ENCODE data around the gene EEIG1. TPM values are rescaled to one million over a fixed set of nuclear protein-coding genes. Genes with fewer than 3 reads are reported as not detected.
A peak's percentile ranks its signal among the peaks of the same experiment; 100 is the strongest.

EEIG1 gene
- total and polyA plus RNA-seq, 9 of the 15 experiments (the other 6 are each of a cell fraction or from before 2014, with no cell fraction given), result 0.17 to 16.7 (median 3.6) TPM

DNA sequence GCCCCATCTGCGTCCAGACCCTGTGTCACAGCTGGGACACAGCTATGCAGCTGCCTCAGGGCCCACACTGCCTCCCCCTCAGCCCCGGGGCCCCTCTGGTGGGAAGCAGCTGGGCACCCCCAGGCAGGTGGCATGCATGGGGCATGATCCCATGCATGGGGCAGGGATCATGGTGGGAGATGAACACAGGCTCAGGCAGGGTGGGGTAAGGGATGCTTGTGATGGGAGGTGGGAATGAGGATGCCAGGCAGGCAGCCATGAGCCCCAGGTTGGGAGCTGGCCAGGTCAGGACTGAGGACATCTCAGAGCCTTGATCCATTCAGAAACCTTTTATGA lies 19.7 kb downstream of the EEIG1 start:
- ATAC-seq (no peak), FAIRE-seq (no peak), DNase-seq (ENCODE audit: extremely low read depth in 1 of 4, low spot score in 3 of 4) (no peak)
- Histone ChIP-seq H3K36me3 (ENCODE audit: control insufficient read depth, insufficient read depth, low read length) (no peaks in the 10 kb centered on the region), H3K4me1 (replicated peaks in 1 of 2; ENCODE audit: control insufficient read depth in 2 of 2, insufficient read depth in 2 of 2, low read length in 2 of 2) (peaks cover 23 to 47% of the 10 kb centered on the region in 2 experiments), H3K9me3 (replicated peaks; ENCODE audit: control insufficient read depth, insufficient read depth, low read depth, low read length) (no peaks in the 10 kb centered on the region), H3K4me3 (no peak overlapping the region), H3K79me2 (ENCODE audit: control insufficient read depth, insufficient read depth, low read length) (peaks cover 63% of the 10 kb centered on the region), H3K9me1 (ENCODE audit: control insufficient read depth, insufficient read depth, low read length) (no peaks in the 10 kb centered on the region), H3K27me3 (ENCODE audit: control insufficient read depth in 2 of 2, insufficient read depth in 2 of 2, low read length in 2 of 2) (no peaks in the 10 kb centered on the region), H3K9ac (ENCODE audit: insufficient read depth in 1 of 2, low read depth in 2 of 2, low read length in 2 of 2) (peak overlapping the region in 1 of 2 experiments; percentile 82; a peak in 3 of 4 replicates), H3K4me2 (ENCODE audit: insufficient read depth, low read length) (no peak overlapping the region), H4K20me1 (replicated peaks; ENCODE audit: control insufficient read depth, insufficient read depth, low read length) (peaks cover 4% of the 10 kb centered on the region; the same call in 1 of the 2 replicates), H2AFZ (ENCODE audit: low read depth, low read length) (no peak overlapping the region), H3K27ac (ENCODE audit: extremely low read depth, low read depth, low read length) (no peak overlapping the region)
- intact Hi-C loops (cut with micrococcal nuclease), result no loop called here
- in situ Hi-C loops (cut with MboI), result loop anchor here (10.0 kb wide), 1 partner anchor 74 kb away; no protein-coding TSS in a partner anchor
- ChIA-PET POLR2A (interaction anchor here (0.6 to 1.6 kb wide), 5 partner anchors 9 to 109 kb away, joined by 3 to 6 read pairs (median 3); partner anchors contain the start of gene EEIG1), CTCF (ENCODE audit: low intra/inter-chr PET ratio) (no interaction called here)
- BruUV-seq (replicated peaks), result no TSS peak
- 96% methylated on average over 2 of the region's 2 CpGs for WGBS (ENCODE audit: insufficient coverage, low coverage, missing lambda C conversion rate)
- TF ChIP-seq ATF7 (IDR thresholded peaks at IDR 0.05) (no peak), ZC3H4 (CRISPR knock-in tag; IDR thresholded peaks at IDR 0.05; ENCODE audit: borderline replicate concordance) (no peak), ZNF707 (CRISPR knock-in tag; conservative IDR thresholded peaks at IDR 0.05) (no peak)

DNA sequence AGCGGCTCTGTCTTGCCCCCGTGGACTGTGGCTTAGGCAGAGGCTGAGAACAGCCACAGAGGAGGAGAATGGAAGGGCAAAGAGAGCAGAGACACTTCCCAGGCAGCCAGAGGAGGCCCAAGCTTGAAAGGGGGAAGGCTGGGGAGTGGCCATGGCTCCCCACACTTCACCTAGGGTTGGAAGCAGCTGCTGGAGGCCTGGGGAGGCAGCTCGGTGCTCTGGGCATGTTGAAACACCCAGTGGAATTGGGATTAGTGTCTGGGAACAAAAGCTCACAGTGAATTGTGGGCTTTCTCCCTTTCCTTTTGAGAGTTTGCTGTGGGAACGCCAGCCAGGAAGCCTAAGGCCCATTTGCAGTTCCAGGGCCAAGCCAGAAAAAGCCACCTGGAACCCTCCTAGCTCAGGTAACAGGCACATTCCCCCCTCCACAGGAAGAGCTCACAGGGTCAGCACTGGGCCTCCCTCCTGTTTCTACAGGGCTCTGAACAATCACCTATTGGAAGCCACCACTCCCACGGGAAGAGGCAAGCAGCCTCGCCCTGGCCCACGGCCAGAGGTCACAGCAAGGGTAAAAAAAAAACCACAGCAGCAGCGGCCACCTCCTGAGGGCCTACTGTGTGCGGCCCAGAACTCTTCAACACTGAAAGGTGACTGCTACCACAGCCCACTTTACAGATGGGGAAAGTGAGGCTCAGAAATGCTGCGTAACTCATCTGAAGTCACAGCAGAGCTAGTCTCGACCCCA lies 20.2 kb downstream of the EEIG1 start:
- ChIA-PET CTCF (ENCODE audit: low intra/inter-chr PET ratio) (no interaction called here), POLR2A (interaction anchor here (0.6 to 1.6 kb wide), 7 partner anchors 8 to 552 kb away, joined by 3 to 6 read pairs (median 3); partner anchors contain the start of gene EEIG1)
- FAIRE-seq, result peak; percentile 55
- peak overlapping the region in 1 of 2 experiments; percentile 82; a peak in 3 of 4 replicates for H3K9ac ChIP-seq (ENCODE audit: insufficient read depth in 1 of 2, low read depth in 2 of 2, low read length in 2 of 2)
- no peaks in the 10 kb centered on the region for H3K9me3 ChIP-seq (replicated peaks; ENCODE audit: control insufficient read depth, insufficient read depth, low read depth, low read length)
- H3K27me3 ChIP-seq (ENCODE audit: control insufficient read depth in 2 of 2, insufficient read depth in 2 of 2, low read length in 2 of 2), result no peaks in the 10 kb centered on the region
- H4K20me1 ChIP-seq (replicated peaks; ENCODE audit: control insufficient read depth, insufficient read depth, low read length), result peaks cover 6% of the 10 kb centered on the region; the same call in 1 of the 2 replicates
- H3K27ac ChIP-seq (ENCODE audit: extremely low read depth, low read depth, low read length), result peak overlapping the region; percentile 23; the same call in 2 of the 3 replicates
- no peak overlapping the region for H3K4me2 ChIP-seq (ENCODE audit: insufficient read depth, low read length)
- H3K79me2 ChIP-seq (ENCODE audit: control insufficient read depth, insufficient read depth, low read length), result peaks cover 62% of the 10 kb centered on the region
- no peaks in the 10 kb centered on the region for H3K9me1 ChIP-seq (ENCODE audit: control insufficient read depth, insufficient read depth, low read length)
- H3K36me3 ChIP-seq (ENCODE audit: control insufficient read depth, insufficient read depth, low read length), result no peaks in the 10 kb centered on the region
- DNase-seq (ENCODE audit: extremely low read depth in 1 of 4, low spot score in 3 of 4), result peak in 1 of 4 experiments; percentile 46
- ATAC-seq, result peak; percentile 25
- BruUV-seq (replicated peaks), result no TSS peak
- WGBS (ENCODE audit: insufficient coverage, low coverage, missing lambda C conversion rate), result 43% methylated on average over 11 of the region's 11 CpGs
- peaks cover 22 to 46% of the 10 kb centered on the region in 2 experiments for H3K4me1 ChIP-seq (replicated peaks in 1 of 2; ENCODE audit: control insufficient read depth in 2 of 2, insufficient read depth in 2 of 2, low read length in 2 of 2)
- intact Hi-C loops (cut with micrococcal nuclease), result no loop called here
- in situ Hi-C loops (cut with MboI), result loop anchor here (10.0 kb wide), 1 partner anchor 74 kb away; no protein-coding TSS in a partner anchor
- H3K4me3 ChIP-seq, result no peak overlapping the region
- H2AFZ ChIP-seq (ENCODE audit: low read depth, low read length), result no peak overlapping the region; the same call in 1 of the 2 replicates
- TF ChIP-seq BCOR (IDR thresholded peaks at IDR 0.05) (peak; percentile 80), SMARCA5 (IDR thresholded peaks at IDR 0.05) (0 out of 2 replicates have a peak, but pooled peaks have one; percentile 53), NFIC (IDR thresholded peaks at IDR 0.05) (peak; percentile 73), ESRRA (IDR thresholded peaks at IDR 0.05; ENCODE audit: borderline replicate concordance, low read depth) (peak; percentile 96), ZKSCAN1 (IDR thresholded peaks at IDR 0.05; ENCODE audit: low read depth, low read length) (peak; percentile 99), ZNF384 (IDR thresholded peaks at IDR 0.05; ENCODE audit: low read depth, low read length) (peak; percentile 54), MEIS2 (IDR thresholded peaks at IDR 0.05; ENCODE audit: partially characterized antibody) (no peak), HDAC2 (IDR thresholded peaks at IDR 0.05) (0 out of 2 replicates have a peak, but pooled peaks have one; percentile 29)
- TF ChIP-seq, protein P1, sequence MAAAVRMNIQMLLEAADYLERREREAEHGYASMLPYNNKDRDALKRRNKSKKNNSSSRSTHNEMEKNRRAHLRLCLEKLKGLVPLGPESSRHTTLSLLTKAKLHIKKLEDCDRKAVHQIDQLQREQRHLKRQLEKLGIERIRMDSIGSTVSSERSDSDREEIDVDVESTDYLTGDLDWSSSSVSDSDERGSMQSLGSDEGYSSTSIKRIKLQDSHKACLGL (CRISPR knock-in tag; IDR thresholded peaks at IDR 0.05; ENCODE audit: borderline replicate concordance, poor library complexity, severe bottlenecking), result no peak
- TF ChIP-seq, protein P2, sequence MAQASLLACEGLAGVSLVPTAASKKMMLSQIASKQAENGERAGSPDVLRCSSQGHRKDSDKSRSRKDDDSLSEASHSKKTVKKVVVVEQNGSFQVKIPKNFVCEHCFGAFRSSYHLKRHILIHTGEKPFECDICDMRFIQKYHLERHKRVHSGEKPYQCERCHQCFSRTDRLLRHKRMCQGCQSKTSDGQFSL (CRISPR knock-in tag; IDR thresholded peaks at IDR 0.05), result no peak
- TF ChIP-seq, protein P2 (tag; IDR thresholded peaks at IDR 0.05), result no peak

Data from K562 (cell line).